ENCODE data around the gene TJP2.

TJP2 gene

DNA sequence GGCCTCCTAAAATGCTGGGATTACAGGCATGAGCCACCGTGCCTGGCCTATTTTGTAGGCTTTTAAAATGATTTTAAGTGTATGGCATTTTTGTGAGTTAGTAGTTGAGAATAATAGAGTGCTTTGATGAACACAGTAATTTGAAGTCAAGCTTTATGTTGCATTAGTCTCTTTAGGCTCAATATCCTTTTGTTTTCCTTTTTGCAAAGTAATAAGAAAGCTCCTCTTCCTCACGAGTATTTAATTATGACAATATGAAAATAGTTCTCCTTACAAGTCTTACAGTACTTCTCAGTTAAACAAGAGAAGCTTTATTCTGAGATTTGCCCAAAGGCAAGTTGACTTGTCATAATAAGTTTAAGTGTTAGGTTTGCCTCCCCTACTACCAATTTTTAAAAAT is 69.0 kb downstream of the TJP2 start:
- peaks cover 27% of the 10 kb centered on the region for H3K36me3 ChIP-seq
- H3K9me3 ChIP-seq (ENCODE audit: severe bottlenecking): no peaks in the 10 kb centered on the region
- TF ChIP-seq, protein P1, sequence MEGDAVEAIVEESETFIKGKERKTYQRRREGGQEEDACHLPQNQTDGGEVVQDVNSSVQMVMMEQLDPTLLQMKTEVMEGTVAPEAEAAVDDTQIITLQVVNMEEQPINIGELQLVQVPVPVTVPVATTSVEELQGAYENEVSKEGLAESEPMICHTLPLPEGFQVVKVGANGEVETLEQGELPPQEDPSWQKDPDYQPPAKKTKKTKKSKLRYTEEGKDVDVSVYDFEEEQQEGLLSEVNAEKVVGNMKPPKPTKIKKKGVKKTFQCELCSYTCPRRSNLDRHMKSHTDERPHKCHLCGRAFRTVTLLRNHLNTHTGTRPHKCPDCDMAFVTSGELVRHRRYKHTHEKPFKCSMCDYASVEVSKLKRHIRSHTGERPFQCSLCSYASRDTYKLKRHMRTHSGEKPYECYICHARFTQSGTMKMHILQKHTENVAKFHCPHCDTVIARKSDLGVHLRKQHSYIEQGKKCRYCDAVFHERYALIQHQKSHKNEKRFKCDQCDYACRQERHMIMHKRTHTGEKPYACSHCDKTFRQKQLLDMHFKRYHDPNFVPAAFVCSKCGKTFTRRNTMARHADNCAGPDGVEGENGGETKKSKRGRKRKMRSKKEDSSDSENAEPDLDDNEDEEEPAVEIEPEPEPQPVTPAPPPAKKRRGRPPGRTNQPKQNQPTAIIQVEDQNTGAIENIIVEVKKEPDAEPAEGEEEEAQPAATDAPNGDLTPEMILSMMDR (IDR thresholded peaks at IDR 0.05; ENCODE audit: low read depth, low read length): no peak
- no peak for DNase-seq
- H3K4me3 ChIP-seq (ENCODE audit: low read depth, low read length): no peak overlapping the region
- H3K27me3 ChIP-seq (ENCODE audit: insufficient read depth, low read depth, severe bottlenecking): no peaks in the 10 kb centered on the region
- H3K27ac ChIP-seq: no peak overlapping the region

DNA sequence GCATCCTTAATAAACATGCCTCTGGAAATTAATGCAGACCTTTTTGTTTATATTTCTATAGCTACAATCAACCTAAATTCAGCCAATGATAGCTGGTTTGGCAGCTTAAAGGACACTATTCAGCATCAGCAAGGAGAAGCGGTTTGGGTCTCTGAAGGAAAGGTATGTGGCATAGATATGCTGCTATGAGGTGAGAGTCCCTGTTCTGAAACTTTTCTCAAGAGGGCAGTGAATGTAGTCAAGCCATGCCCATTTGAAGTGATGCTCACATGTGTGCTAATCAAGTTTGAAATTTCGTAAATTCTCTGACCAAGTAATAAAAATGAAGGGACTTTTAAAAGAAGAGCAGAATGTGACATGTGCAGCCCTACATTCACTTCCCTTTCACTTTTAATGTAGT is 72.6 kb downstream of the TJP2 start:
- Histone ChIP-seq H3K36me3 (peaks cover 31% of the 10 kb centered on the region), H3K9me3 (ENCODE audit: severe bottlenecking) (no peaks in the 10 kb centered on the region), H3K4me3 (ENCODE audit: low read depth, low read length) (no peak overlapping the region), H3K27ac (no peak overlapping the region), H3K27me3 (ENCODE audit: insufficient read depth, low read depth, severe bottlenecking) (no peaks in the 10 kb centered on the region)
- no peak for DNase-seq
- TF ChIP-seq, protein P1 (IDR thresholded peaks at IDR 0.05; ENCODE audit: low read depth, low read length): no peak

DNA sequence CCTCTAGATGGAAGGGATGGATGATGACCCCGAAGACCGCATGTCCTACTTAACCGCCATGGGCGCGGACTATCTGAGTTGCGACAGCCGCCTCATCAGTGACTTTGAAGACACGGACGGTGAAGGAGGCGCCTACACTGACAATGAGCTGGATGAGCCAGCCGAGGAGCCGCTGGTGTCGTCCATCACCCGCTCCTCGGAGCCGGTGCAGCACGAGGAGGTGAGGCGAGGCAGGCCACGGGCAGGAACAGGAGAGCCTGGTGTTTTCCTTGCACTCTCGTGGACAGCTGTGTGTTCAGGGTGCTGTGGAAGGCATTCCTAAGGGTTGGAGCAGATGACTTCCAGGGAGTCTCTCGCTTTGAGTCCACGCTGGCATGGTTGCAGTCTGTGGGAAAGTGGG is 73.9 kb downstream of the TJP2 start:
- H3K4me3 ChIP-seq (ENCODE audit: low read depth, low read length): no peak overlapping the region
- DNase-seq: no peak
- no peaks in the 10 kb centered on the region for H3K27me3 ChIP-seq (ENCODE audit: insufficient read depth, low read depth, severe bottlenecking)
- TF ChIP-seq, protein P1 (IDR thresholded peaks at IDR 0.05; ENCODE audit: low read depth, low read length): no peak
- no peaks in the 10 kb centered on the region for H3K9me3 ChIP-seq (ENCODE audit: severe bottlenecking)
- H3K36me3 ChIP-seq: peaks cover 31% of the 10 kb centered on the region
- no peak overlapping the region for H3K27ac ChIP-seq

DNA sequence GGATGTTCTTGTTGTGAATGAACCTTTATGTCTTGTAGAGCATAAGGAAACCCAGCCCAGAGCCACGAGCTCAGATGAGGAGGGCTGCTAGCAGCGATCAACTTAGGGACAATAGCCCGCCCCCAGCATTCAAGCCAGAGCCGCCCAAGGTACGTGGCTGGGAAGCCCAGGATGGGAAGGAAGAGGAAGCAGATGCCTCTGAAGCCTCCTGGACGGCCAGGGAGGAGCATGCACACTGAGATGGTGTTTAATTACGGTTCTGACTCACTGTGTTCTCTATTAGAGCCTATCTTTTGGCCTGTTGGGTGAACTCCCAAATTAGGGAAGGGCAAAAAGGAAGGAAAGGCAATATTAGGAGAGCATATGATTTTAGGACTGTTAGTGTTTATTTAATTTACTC is 75.3 kb downstream of the TJP2 start:
- no peak overlapping the region for H3K4me3 ChIP-seq (ENCODE audit: low read depth, low read length)
- H3K27ac ChIP-seq: no peak overlapping the region
- peaks cover 38% of the 10 kb centered on the region for H3K36me3 ChIP-seq
- H3K27me3 ChIP-seq (ENCODE audit: insufficient read depth, low read depth, severe bottlenecking): no peaks in the 10 kb centered on the region
- DNase-seq: no peak
- no peaks in the 10 kb centered on the region for H3K9me3 ChIP-seq (ENCODE audit: severe bottlenecking)
- TF ChIP-seq, protein P1 (IDR thresholded peaks at IDR 0.05; ENCODE audit: low read depth, low read length): no peak

GRCh38 chr9:69250681-69251080 is 76.6 kb downstream of the TJP2 start:
- Histone ChIP-seq H3K4me3 (ENCODE audit: low read depth, low read length) (no peak overlapping the region), H3K27me3 (ENCODE audit: insufficient read depth, low read depth, severe bottlenecking) (no peaks in the 10 kb centered on the region), H3K36me3 (peaks cover 38% of the 10 kb centered on the region), H3K27ac (no peak overlapping the region), H3K9me3 (ENCODE audit: severe bottlenecking) (no peaks in the 10 kb centered on the region)
- DNase-seq: no peak
- TF ChIP-seq, protein P1 (IDR thresholded peaks at IDR 0.05; ENCODE audit: low read depth, low read length): no peak

- Histone ChIP-seq H3K27ac (no peak overlapping the region), H3K36me3 (peaks cover 30% of the 10 kb centered on the region), H3K4me3 (ENCODE audit: low read depth, low read length) (no peak overlapping the region), H3K27me3 (ENCODE audit: insufficient read depth, low read depth, severe bottlenecking) (no peaks in the 10 kb centered on the region), H3K9me3 (ENCODE audit: severe bottlenecking) (no peaks in the 10 kb centered on the region)
- TF ChIP-seq, protein P1 (IDR thresholded peaks at IDR 0.05; ENCODE audit: low read depth, low read length): no peak
- DNase-seq: no peak
Observed at GRCh38 chr9:69252436-69252835, 78.4 kb downstream of the TJP2 start.

Data from WERI-Rb-1 (cell line).